K562 (cell line): ENCODE results near the gene UPK2. TPM values are rescaled to one million over a fixed set of nuclear protein-coding genes. Genes with fewer than 3 reads are reported as not detected.

ENCODE experiments used
- E2F3 ChIP-seq: fragments of 250-450 bp; sonication (Bioruptor Pico); IDR thresholded peaks from 2 replicates; pipeline ENCODE4 v1.4.0; 2020; ENCODE audit warnings: mild to moderate bottlenecking
- EGR1 ChIP-seq: fragments of 450-650 bp; conservative IDR thresholded peaks from 2 replicates; pipeline ENCODE4 v1.6.1; 2017; ENCODE audit warnings: mild to moderate bottlenecking
- MTA2 ChIP-seq: fragments of 450-650 bp; IDR thresholded peaks from 2 replicates; pipeline ENCODE4 v1.6.1; 2016; ENCODE audit warnings: low read depth
- NFIX ChIP-seq: fragments of 250-450 bp; sonication (Bioruptor Pico); IDR thresholded peaks from 2 replicates; pipeline ENCODE4 v1.4.0; 2020; ENCODE audit warnings: low read depth, mild to moderate bottlenecking, moderate library complexity
- POLR3G ChIP-seq: IDR thresholded peaks from 2 replicates; pipeline ENCODE4 v1.6.1; 2011; ENCODE audit not compliant: insufficient read length, insufficient replicate concordance; ENCODE audit errors: extremely low read depth
- PYGO2 ChIP-seq: fragments of 450-650 bp; IDR thresholded peaks from 2 replicates; pipeline ENCODE4 v1.6.1; 2016; ENCODE audit warnings: mild to moderate bottlenecking, missing genetic modification characterization, moderate library complexity, missing compliant biosample characterization
- RBBP5 ChIP-seq: fragments of 200-600 bp; sonication (generic); IDR thresholded peaks from 2 replicates; pipeline ENCODE4 v1.6.1; 2012; ENCODE audit warnings: borderline replicate concordance, mild to moderate bottlenecking, low read length, control low read depth, inconsistent platforms; ENCODE audit not compliant: insufficient read depth, poor library complexity, severe bottlenecking
- SP2 ChIP-seq: IDR thresholded peaks from 2 replicates; pipeline ENCODE4 v1.6.1; 2011; ENCODE audit warnings: mild to moderate bottlenecking, low read depth, low read length, moderate library complexity; ENCODE audit not compliant: poor library complexity, severe bottlenecking; ENCODE audit errors: extremely low read depth
- SRF ChIP-seq, 2 experiments: fragments of 250-450, 450-650 bp in 1 of 2; sonication (Bioruptor Pico) in 1 of 2; sonication (generic) in 1 of 2; formaldehyde crosslinking; IDR thresholded peaks; 2 replicates each; pipeline versions ENCODE4 v1.5.0 to v1.5.1; 2020 to 2022; ENCODE audit warnings: mild to moderate bottlenecking in 1 of 2, missing genetic modification reagents in 1 of 2
- TOE1 ChIP-seq, 2 experiments: fragments of 450-650 bp in 1 of 2; sonication (generic) in 1 of 2; formaldehyde crosslinking in 1 of 2; IDR thresholded peaks; 2 replicates each; pipeline versions ENCODE4 v1.7.1 to v1.8.0; 2016 to 2022; ENCODE audit warnings: borderline replicate concordance in 2 of 2, mild to moderate bottlenecking in 2 of 2, antibody characterized with exemption in 1 of 2, inconsistent platforms in 1 of 2, low read depth in 1 of 2, missing genetic modification reagents in 1 of 2, moderate library complexity in 1 of 2
- ZNF224 ChIP-seq: sonication (generic); formaldehyde crosslinking; IDR thresholded peaks from 2 replicates; pipeline ENCODE4 v1.8.0; 2022; ENCODE audit warnings: mild to moderate bottlenecking, missing genetic modification reagents
- ZNF696 ChIP-seq: fragments of 250-450 bp; sonication (Bioruptor Pico); conservative IDR thresholded peaks from 2 replicates; pipeline ENCODE4 v1.4.0; 2020; ENCODE audit warnings: mild to moderate bottlenecking, moderate library complexity
- ZNF780A ChIP-seq: fragments of 250-450 bp; sonication (Bioruptor Pico); IDR thresholded peaks from 2 replicates; pipeline ENCODE4 v1.5.0; 2021; ENCODE audit warnings: mild to moderate bottlenecking
- ZZZ3 ChIP-seq: fragments of 450-650 bp; IDR thresholded peaks from 2 replicates; pipeline ENCODE4 v1.6.1; 2016; ENCODE audit warnings: antibody characterized with exemption, mild to moderate bottlenecking, moderate library complexity
- polyA plus RNA-seq, 8 experiments: library from polyadenylated mRNA; depleted of rRNA in 4 of 8; stranded (reverse) in 5 of 8; unstranded in 3 of 8; fragments of >200 nt; fragmentation: Nextera tagmentation in 2 of 8; fragmentation: Illumina TruSeq in 1 of 8; extraction: Ambion mirVana in 2 of 8; extraction: Trizol in 1 of 8; gene quantifications; 2 replicates each; pipeline versions ENCODE4 v1.2.1 to v1.2.3, GENCODE V29; 2011 to 2014; ENCODE audit warnings: inconsistent platforms in 1 of 8, missing spikeins in 1 of 8
- total RNA-seq, 7 experiments: library from RNA; depleted of rRNA in 6 of 7; stranded (reverse); fragments of >200 nt in 6 of 7; fragmentation: Illumina TruSeq in 2 of 7; extraction: Trizol in 2 of 7; gene quantifications; 2 replicates each; pipeline versions ENCODE4 v1.2.1 to v1.2.3, GENCODE V29; 2011 to 2021; ENCODE audit warnings: low replicate concordance in 1 of 7
- TF ChIP-seq, protein P1 (sequence below): fragments of 250-450 bp; sonication (Bioruptor Pico); IDR thresholded peaks from 2 replicates; pipeline ENCODE4 v1.5.0; 2021; ENCODE audit warnings: mild to moderate bottlenecking, moderate library complexity
- TF ChIP-seq, protein P2 (sequence below): fragments of 250-450 bp; sonication (Bioruptor Pico); IDR thresholded peaks from 2 replicates; pipeline ENCODE4 v1.9.0; 2021; ENCODE audit warnings: mild to moderate bottlenecking, inconsistent platforms
- TF ChIP-seq, protein P3 (sequence below), 2 experiments: fragments of 150-350 bp in 1 of 2; IDR thresholded peaks; 2 replicates each; pipeline ENCODE4 v1.6.1; 2012 to 2016; ENCODE audit warnings: low read depth in 2 of 2, low read length in 2 of 2, mild to moderate bottlenecking in 1 of 2, moderate library complexity in 1 of 2

UPK2 gene
- total and polyA plus RNA-seq, 9 of the 15 experiments (the other 6 are each of a cell fraction or from before 2014, with no cell fraction given), result not detected

DNA sequence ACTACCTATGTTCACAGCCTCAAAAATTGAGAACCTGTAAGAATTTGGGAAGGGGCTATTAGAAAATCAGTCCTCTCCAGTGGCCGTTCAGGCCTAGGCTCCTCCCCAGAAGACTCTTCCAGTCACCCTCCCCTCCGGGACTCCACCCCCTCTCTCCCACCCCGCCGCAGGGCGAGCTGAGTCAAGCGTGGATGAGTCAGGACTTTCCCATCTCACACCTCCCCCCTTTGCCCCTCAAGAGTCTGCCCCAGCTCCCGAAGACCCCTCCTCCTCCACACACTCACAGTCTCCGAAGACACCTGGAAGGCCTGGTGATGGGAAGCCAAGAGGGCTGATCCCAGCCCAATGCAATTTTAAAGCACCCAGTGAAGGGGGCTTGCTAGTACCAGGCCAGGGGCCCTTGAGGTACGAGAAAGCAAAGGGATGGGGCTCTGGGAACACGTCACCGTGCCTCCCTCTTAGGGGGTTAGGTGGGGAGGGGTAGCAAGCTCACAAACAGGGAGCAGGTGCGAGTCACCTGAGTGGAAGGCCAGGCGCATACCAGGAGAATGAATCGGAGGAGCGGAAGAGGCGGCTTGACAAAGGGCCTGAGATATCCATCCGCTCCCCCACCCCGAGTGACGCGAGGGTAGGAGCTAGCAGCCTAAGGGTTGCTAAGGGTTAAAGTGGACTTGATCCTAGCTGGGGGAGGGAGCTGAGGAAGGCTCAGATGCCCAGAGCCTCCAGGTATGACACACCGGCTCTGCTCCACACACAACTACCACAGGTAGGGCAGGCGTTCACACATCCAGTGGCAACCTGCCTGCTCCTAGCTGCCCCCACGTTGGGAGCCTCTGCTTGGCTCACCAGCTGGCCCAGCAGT lies 44.0 kb upstream of the UPK2 start (continued):
- TF ChIP-seq, protein P1, sequence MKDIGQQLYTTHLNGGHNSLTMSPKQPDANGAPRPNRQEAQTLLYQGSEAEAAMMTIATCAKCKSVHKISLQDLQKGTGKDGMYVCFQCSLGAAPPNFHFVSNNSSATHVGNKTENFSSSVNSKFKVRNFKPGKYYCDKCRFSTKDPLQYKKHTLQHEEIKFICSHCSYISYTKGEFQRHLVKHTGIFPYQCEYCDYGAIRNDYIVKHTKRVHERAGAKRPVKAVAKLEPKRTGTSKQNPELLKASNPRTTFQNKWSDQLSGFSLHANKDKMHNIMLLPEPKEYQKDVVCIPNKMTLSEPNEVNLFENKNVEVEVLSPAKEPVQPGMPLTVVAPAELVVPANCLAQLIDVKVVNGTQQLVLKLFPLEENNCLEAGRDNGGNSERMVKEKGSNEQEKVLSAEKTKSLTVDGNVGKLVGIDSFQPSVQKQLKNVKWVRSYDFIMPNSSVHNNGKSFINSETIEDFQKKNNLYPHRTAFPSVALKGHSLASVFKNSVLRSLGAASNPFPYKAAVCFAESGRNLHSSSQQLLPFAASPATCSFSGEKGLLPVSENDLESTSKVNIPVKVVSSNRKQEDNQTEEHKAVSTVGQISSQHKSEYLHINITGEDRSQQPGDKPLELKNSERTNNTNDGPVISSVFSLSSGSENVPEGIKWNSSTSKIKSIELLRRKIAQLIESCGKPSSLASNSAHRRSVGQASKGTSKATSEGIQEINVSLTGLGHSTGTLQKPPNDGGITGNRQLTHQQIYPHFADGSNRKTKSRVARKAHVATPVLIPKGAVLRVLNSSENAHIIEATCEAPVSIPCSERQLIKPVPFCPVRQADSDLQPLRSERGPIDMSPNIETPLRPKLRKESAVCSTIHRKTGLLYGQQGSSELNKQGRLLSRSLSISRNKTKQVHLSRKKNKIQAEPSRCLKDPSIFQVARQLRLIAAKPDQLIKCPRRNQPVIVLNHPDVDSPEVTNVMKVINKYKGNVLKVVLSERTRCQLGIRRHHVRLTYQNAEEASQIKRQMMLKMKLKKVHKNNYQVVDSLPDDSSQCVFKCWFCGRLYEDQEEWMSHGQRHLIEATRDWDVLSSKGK, result no peak
- TF ChIP-seq ZZZ3 (no peak), TOE1 (IDR thresholded peaks at IDR 0.05; ENCODE audit: borderline replicate concordance) (peak; percentile 29; the same call in 1 of the 2 replicates), TOE1 (CRISPR knock-in tag; IDR thresholded peaks at IDR 0.05; ENCODE audit: borderline replicate concordance, low read depth) (no peak), EGR1 (peak; percentile 73), ZNF696 (CRISPR knock-in tag) (no peak), E2F3 (CRISPR knock-in tag) (no peak; the same call in 1 of the 2 replicates), SP2 (no peak), NFIX (CRISPR knock-in tag) (no peak), SRF (CRISPR knock-in tag; IDR thresholded peaks at IDR 0.05) (no peak), ZNF224 (CRISPR knock-in tag) (no peak), MTA2 (peak; percentile 36; the same call in 1 of the 2 replicates), POLR3G (no peak), ZNF780A (CRISPR knock-in tag) (no peak), PYGO2 (tag) (no peak), RBBP5 (peak; percentile 10)
- TF ChIP-seq, protein P2, sequence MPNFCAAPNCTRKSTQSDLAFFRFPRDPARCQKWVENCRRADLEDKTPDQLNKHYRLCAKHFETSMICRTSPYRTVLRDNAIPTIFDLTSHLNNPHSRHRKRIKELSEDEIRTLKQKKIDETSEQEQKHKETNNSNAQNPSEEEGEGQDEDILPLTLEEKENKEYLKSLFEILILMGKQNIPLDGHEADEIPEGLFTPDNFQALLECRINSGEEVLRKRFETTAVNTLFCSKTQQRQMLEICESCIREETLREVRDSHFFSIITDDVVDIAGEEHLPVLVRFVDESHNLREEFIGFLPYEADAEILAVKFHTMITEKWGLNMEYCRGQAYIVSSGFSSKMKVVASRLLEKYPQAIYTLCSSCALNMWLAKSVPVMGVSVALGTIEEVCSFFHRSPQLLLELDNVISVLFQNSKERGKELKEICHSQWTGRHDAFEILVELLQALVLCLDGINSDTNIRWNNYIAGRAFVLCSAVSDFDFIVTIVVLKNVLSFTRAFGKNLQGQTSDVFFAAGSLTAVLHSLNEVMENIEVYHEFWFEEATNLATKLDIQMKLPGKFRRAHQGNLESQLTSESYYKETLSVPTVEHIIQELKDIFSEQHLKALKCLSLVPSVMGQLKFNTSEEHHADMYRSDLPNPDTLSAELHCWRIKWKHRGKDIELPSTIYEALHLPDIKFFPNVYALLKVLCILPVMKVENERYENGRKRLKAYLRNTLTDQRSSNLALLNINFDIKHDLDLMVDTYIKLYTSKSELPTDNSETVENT (CRISPR knock-in tag), result no peak
- TF ChIP-seq, protein P3, sequence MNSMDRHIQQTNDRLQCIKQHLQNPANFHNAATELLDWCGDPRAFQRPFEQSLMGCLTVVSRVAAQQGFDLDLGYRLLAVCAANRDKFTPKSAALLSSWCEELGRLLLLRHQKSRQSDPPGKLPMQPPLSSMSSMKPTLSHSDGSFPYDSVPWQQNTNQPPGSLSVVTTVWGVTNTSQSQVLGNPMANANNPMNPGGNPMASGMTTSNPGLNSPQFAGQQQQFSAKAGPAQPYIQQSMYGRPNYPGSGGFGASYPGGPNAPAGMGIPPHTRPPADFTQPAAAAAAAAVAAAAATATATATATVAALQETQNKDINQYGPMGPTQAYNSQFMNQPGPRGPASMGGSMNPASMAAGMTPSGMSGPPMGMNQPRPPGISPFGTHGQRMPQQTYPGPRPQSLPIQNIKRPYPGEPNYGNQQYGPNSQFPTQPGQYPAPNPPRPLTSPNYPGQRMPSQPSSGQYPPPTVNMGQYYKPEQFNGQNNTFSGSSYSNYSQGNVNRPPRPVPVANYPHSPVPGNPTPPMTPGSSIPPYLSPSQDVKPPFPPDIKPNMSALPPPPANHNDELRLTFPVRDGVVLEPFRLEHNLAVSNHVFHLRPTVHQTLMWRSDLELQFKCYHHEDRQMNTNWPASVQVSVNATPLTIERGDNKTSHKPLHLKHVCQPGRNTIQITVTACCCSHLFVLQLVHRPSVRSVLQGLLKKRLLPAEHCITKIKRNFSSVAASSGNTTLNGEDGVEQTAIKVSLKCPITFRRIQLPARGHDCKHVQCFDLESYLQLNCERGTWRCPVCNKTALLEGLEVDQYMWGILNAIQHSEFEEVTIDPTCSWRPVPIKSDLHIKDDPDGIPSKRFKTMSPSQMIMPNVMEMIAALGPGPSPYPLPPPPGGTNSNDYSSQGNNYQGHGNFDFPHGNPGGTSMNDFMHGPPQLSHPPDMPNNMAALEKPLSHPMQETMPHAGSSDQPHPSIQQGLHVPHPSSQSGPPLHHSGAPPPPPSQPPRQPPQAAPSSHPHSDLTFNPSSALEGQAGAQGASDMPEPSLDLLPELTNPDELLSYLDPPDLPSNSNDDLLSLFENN (IDR thresholded peaks at IDR 0.05; ENCODE audit: low read depth in 2 of 2, low read length in 2 of 2), result no peak
